ENCODE measurements around the gene FBXO28. TPM values are rescaled to one million over a fixed set of nuclear protein-coding genes. Genes with fewer than 3 reads are reported as not detected.
"Not testable (repeated sequence)": the region's sequence is repeated elsewhere in the genome, so short reads cannot be mapped to it uniquely, and the experiment has no call there.

The FBXO28 gene
- total and polyA plus RNA-seq, 10 of the 15 experiments (the other 5 are each of a cell fraction or from before 2014, with no cell fraction given) = 4.3 to 23.2 (median 18.4) TPM

DNA sequence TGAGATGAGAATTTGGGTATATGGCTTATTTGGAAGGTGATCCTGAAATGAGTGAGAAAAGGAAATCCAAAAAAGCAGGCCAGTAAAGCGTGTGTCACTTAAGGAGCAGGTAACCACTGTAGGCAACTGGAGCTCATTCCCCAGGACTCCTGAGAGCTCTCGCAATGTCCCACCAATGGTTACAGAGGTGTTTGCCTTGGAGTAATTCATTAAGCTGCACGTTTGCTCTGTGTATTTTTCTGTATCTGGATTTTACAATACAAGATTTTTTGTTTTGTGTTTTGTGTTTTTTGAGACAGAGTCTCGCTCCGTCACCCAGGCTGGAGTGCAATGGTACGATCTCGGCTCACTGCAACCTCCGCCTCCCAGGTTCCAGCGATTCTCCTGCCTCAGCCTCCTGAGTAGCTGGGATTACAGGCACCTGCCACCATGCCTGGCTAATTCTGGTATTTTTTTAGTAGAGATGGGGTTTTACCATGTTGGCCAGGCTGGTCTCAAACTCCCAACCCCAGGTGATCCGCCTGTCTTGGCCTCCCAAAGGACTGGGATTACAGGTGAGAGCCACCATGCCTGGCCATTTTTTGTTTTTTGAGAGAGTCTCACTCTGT is 92.1 kb downstream of the FBXO28 start:
- not testable (repeated sequence) for H3K4me2 ChIP-seq (ENCODE audit: control insufficient read depth, insufficient read depth)

DNA sequence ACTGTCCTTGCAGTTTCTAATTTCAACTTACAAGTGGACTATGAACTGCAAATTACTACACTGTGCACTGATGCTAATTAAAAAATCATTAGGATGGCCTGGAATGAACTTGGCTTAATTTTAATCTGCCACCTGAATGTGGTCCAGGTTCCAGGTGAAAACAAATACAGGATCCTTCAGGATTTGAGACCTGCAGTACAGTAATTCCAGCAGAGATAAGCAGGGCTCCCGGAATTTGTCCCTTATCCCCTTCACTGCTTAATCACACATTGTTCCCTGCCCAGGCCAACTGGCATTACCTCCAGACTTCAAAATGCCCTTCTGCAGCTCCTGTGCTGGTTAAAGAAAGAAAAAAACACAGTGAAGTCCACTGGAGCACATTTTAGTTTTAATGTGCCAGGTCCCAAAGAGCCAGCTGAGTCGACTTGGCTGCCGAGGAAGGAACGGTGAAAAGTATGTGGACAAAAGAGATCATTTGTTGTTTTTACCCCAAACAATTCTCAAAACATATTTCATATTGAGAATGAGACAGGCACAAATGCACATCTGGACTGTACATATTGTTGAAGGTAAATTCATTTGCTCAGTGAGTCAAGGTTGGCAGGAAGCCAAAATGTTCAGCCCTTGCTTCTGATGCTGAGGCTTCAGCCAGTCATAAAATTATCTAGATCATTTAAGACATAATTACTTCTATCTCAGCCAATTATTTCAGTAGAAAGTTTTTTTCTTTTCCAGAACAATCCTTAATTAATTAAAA is 97.5 kb downstream of the FBXO28 start:
- WGBS (ENCODE audit: insufficient coverage, insufficient replicate concordance, low lambda C conversion rate, missing lambda C conversion rate) = 93% methylated on average over 4 of the region's 4 CpGs
- BruUV-seq (replicated peaks) = no TSS peak
- TF ChIP-seq EED (IDR thresholded peaks at IDR 0.05; ENCODE audit: low read depth) (no peak), EP300 (IDR thresholded peaks at IDR 0.05; ENCODE audit: borderline replicate concordance in 1 of 2, control insufficient read depth in 1 of 2, low read depth in 2 of 2, low read length in 2 of 2) (no peak), RUNX3 (IDR thresholded peaks at IDR 0.05; ENCODE audit: low read length) (no peak), FOXM1 (IDR thresholded peaks at IDR 0.05; ENCODE audit: low read depth, low read length) (no peak), POU2F2 (IDR thresholded peaks at IDR 0.05; ENCODE audit: borderline replicate concordance, low read depth, low read length) (no peak), SRF (IDR thresholded peaks at IDR 0.05; ENCODE audit: low read depth in 2 of 2, low read length in 2 of 2) (no peak), PAX8 (IDR thresholded peaks at IDR 0.05) (no peak)
- ChIA-PET SMC1A (ENCODE audit: uncharacterized antibody, unreplicated experiment) (no interaction called here), RAD21 (ENCODE audit: unreplicated experiment) (no interaction called here), POLR2A (no interaction called here), CTCF (no interaction called here)
- intact Hi-C loops (cut with micrococcal nuclease; ENCODE audit: unreplicated experiment) = no loop called here
- no peak overlapping the region for H3K4me3 ChIP-seq
- in situ Hi-C loops (cut with MboI) = no loop called here
- FAIRE-seq (peak; percentile 13), ATAC-seq (no peak), DNase-seq (ENCODE audit: low read depth, low spot score) (no peak)
- H3K36me3 ChIP-seq (ENCODE audit: control insufficient read depth in 2 of 2, insufficient read depth in 2 of 2, low read length in 1 of 2) = no peaks in the 10 kb centered on the region
- no peaks in the 10 kb centered on the region for H3K79me2 ChIP-seq (ENCODE audit: control insufficient read depth, insufficient read depth, low read length)
- H3K4me2 ChIP-seq (ENCODE audit: control insufficient read depth, insufficient read depth) = no peak overlapping the region
- no peak overlapping the region for H3K9ac ChIP-seq (ENCODE audit: control insufficient read depth, insufficient read depth, low read length)
- H4K20me1 ChIP-seq (ENCODE audit: control insufficient read depth, insufficient read depth) = no peaks in the 10 kb centered on the region
- peaks cover 13% of the 10 kb centered on the region for H3K4me1 ChIP-seq (ENCODE audit: control insufficient read depth, insufficient read depth, low read length)
- H2AFZ ChIP-seq (ENCODE audit: control insufficient read depth, low read depth, low read length) = no peak overlapping the region
- H3K27ac ChIP-seq (ENCODE audit: control insufficient read depth, insufficient read depth) = no peak overlapping the region
- H3K27me3 ChIP-seq (replicated peaks in 1 of 2; ENCODE audit: control insufficient read depth in 2 of 2, insufficient read depth in 2 of 2, low read length in 1 of 2) = no peaks in the 10 kb centered on the region
- H3K9me3 ChIP-seq (replicated peaks; ENCODE audit: control insufficient read depth, insufficient read depth, low read length) = no peaks in the 10 kb centered on the region

More for the DNA sequence above, 92.1 kb downstream of the FBXO28 start:
- DNase-seq (ENCODE audit: low read depth, low spot score); H3K27ac ChIP-seq (ENCODE audit: control insufficient read depth, insufficient read depth); ATAC-seq; intact Hi-C loops (cut with micrococcal nuclease; ENCODE audit: unreplicated experiment); H3K9ac ChIP-seq (ENCODE audit: control insufficient read depth, insufficient read depth, low read length); H3K27me3 ChIP-seq (replicated peaks in 1 of 2; ENCODE audit: control insufficient read depth in 2 of 2, insufficient read depth in 2 of 2, low read length in 1 of 2); H3K4me3 ChIP-seq; POLR2A ChIA-PET; H3K9me3 ChIP-seq (replicated peaks; ENCODE audit: control insufficient read depth, insufficient read depth, low read length); H4K20me1 ChIP-seq (ENCODE audit: control insufficient read depth, insufficient read depth); H2AFZ ChIP-seq (ENCODE audit: control insufficient read depth, low read depth, low read length); in situ Hi-C loops (cut with MboI); BruUV-seq (replicated peaks); H3K79me2 ChIP-seq (ENCODE audit: control insufficient read depth, insufficient read depth, low read length); FAIRE-seq; H3K36me3 ChIP-seq (ENCODE audit: control insufficient read depth in 2 of 2, insufficient read depth in 2 of 2, low read length in 1 of 2): not testable (repeated sequence)
- SMC1A ChIA-PET (ENCODE audit: uncharacterized antibody, unreplicated experiment) = interaction anchor here (0.7 to 2.0 kb wide), 8 partner anchors 8 to 251 kb away, joined by 3 to 7 read pairs (median 4); no protein-coding TSS in a partner anchor
- CTCF ChIA-PET = interaction anchor here (1.0 to 1.2 kb wide), 2 partner anchors 8 to 13 kb away, joined by 3 to 4 read pairs; no protein-coding TSS in a partner anchor
- 80% methylated on average over 10 of the region's 10 CpGs for WGBS (ENCODE audit: insufficient coverage, insufficient replicate concordance, low lambda C conversion rate, missing lambda C conversion rate)
- RAD21 ChIA-PET (ENCODE audit: unreplicated experiment) = interaction anchor here (0.8 to 1.6 kb wide), 3 partner anchors 19 to 23 kb away, joined by 3 to 4 read pairs (median 3); partner anchors contain the start of gene DEGS1
- peaks cover 35% of the 10 kb centered on the region for H3K4me1 ChIP-seq (ENCODE audit: control insufficient read depth, insufficient read depth, low read length)

Small RNAs within 50 kb of the gene (small RNA-seq; reads per million reads assigned to genes)
- gene AC092809.3 (not detected), gene RF00139 (not detected), gene RN7SKP49 (not detected)

Other genes starting within 250 kb of the FBXO28 start
- 43.8 and 55.4 TPM in 2 replicates for gene DEGS1, start 69.1 kb downstream of the FBXO28 start, total RNA-seq (2014; rRNA removed)
- gene DEGS1, start 69.1 kb downstream of the FBXO28 start, total RNA-seq (2014; rRNA removed; fragmentation: Illumina TruSeq; extraction: Trizol) = 39.8 and 41.4 TPM in 2 replicates
- gene DEGS1, start 69.1 kb downstream of the FBXO28 start, total RNA-seq (2021) = 35.1 and 37.0 TPM in 2 replicates
- 133 and 183 TPM in 2 replicates for gene DEGS1, start 69.1 kb downstream of the FBXO28 start, polyA plus RNA-seq (2011; rRNA removed)
- 57.8 and 71.8 TPM in 2 replicates for gene DEGS1, start 69.1 kb downstream of the FBXO28 start, polyA plus RNA-seq (2014; fragmentation: Illumina TruSeq; extraction: Trizol)
- gene DEGS1, start 69.1 kb downstream of the FBXO28 start, polyA plus RNA-seq (2014; fragmentation: Nextera tagmentation; extraction: Ambion mirVana) = 10 to 100 TPM; 16.5 to 26.7 TPM
- gene DEGS1, start 69.1 kb downstream of the FBXO28 start, polyA plus RNA-seq (2014; rRNA removed) = 39.6 and 48.1 TPM in 2 replicates
- gene DEGS1, start 69.1 kb downstream of the FBXO28 start, polyA plus RNA-seq (2016; fragmentation: Nextera tagmentation; extraction: Ambion mirVana) = 10 to 100 TPM; 81.4 to 85.9 TPM
- gene NVL, start 216.1 kb downstream of the FBXO28 start, total RNA-seq (2014; rRNA removed) = 23.5 and 32.9 TPM in 2 replicates
- 38.0 and 41.3 TPM in 2 replicates for gene NVL, start 216.1 kb downstream of the FBXO28 start, total RNA-seq (2014; rRNA removed; fragmentation: Illumina TruSeq; extraction: Trizol)
- gene NVL, start 216.1 kb downstream of the FBXO28 start, total RNA-seq (2021) = 28.1 and 28.5 TPM in 2 replicates
- 25.6 and 33.0 TPM in 2 replicates for gene NVL, start 216.1 kb downstream of the FBXO28 start, polyA plus RNA-seq (2011; rRNA removed)
- 43.6 and 58.2 TPM in 2 replicates for gene NVL, start 216.1 kb downstream of the FBXO28 start, polyA plus RNA-seq (2014; fragmentation: Illumina TruSeq; extraction: Trizol)
- 10 to 100 TPM; 20.3 to 30.4 TPM for gene NVL, start 216.1 kb downstream of the FBXO28 start, polyA plus RNA-seq (2014; fragmentation: Nextera tagmentation; extraction: Ambion mirVana)
- gene NVL, start 216.1 kb downstream of the FBXO28 start, polyA plus RNA-seq (2014; rRNA removed) = 32.7 and 37.4 TPM in 2 replicates
- 10 to 100 TPM; 46.4 to 49.6 TPM for gene NVL, start 216.1 kb downstream of the FBXO28 start, polyA plus RNA-seq (2016; fragmentation: Nextera tagmentation; extraction: Ambion mirVana)
- gene CNIH4, start 242.8 kb downstream of the FBXO28 start, total RNA-seq (2014; rRNA removed) = 28.4 and 36.9 TPM in 2 replicates
- 27.8 and 28.2 TPM in 2 replicates for gene CNIH4, start 242.8 kb downstream of the FBXO28 start, total RNA-seq (2014; rRNA removed; fragmentation: Illumina TruSeq; extraction: Trizol)
- gene CNIH4, start 242.8 kb downstream of the FBXO28 start, total RNA-seq (2021) = 27.8 and 28.4 TPM in 2 replicates
- 67.3 and 69.8 TPM in 2 replicates for gene CNIH4, start 242.8 kb downstream of the FBXO28 start, polyA plus RNA-seq (2011; rRNA removed)
- gene CNIH4, start 242.8 kb downstream of the FBXO28 start, polyA plus RNA-seq (2014; fragmentation: Illumina TruSeq; extraction: Trizol) = 23.2 and 27.1 TPM in 2 replicates
- 100 to 1,000 TPM; 134 to 173 TPM for gene CNIH4, start 242.8 kb downstream of the FBXO28 start, polyA plus RNA-seq (2014; fragmentation: Nextera tagmentation; extraction: Ambion mirVana)
- gene CNIH4, start 242.8 kb downstream of the FBXO28 start, polyA plus RNA-seq (2014; rRNA removed) = 27.6 and 33.1 TPM in 2 replicates
- 10 to 100 TPM; 87.2 to 87.8 TPM for gene CNIH4, start 242.8 kb downstream of the FBXO28 start, polyA plus RNA-seq (2016; fragmentation: Nextera tagmentation; extraction: Ambion mirVana)